Coronary artery (tissue), 2 donors: ENCODE results near the gene FAM219B.

Experiments
- DNase-seq: peaks from one replicate; pipeline ENCODE4 v3.0.0-alpha.2; 2017; ENCODE audit warnings: low spot score
- H3K27ac ChIP-seq, 2 donors: fragments of 200-600 bp; sonication (generic); one replicate each; pipeline ENCODE4 v1.5.1; 2016 to 2019
- H3K4me3 ChIP-seq: fragments of 200-600 bp; sonication (generic); 2 replicates; pipeline ENCODE4 v1.5.1; 2016; ENCODE audit warnings: mild to moderate bottlenecking, moderate library complexity
- TF ChIP-seq, protein P1 (sequence below): fragments of 200-600 bp; sonication (generic); IDR thresholded peaks from one replicate; pipeline ENCODE4 v1.5.1; 2019; ENCODE audit warnings: antibody characterized with exemption

Gene FAM219B

DNA sequence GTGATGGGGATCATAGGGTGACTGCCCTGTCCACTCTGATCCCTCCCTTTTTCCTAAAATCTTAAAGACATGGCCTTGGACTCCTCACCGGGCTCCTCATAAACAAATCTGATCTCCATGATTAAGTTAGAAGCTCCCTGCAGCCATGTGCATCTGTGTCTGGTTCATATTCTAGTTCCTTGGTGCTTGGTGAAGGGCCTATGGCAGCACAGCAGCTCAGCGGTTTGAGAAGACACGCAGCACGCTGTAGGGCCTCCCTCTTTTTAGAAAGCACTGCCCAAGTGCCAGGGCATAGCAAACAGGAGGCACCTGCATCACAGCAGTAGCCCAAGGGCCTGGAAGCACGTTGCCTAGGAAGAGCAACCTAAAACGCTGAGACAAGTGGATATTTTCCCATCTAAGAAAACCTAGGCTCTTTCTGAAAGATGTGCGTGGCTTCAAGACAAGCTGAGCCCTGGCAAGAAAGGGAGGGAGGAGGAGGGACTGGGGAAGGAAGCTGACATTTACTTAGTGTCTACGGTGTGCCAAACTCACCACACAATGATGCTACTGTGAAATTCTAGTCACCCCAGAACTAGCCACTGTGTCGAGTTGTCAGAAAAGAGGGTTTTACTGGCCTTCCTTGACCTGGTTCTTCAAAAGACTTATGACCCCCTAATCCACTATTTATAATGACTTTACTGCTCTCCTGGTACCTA is 48.8 kb downstream of the FAM219B start:
- H3K4me3 ChIP-seq: no peak overlapping the region
- TF ChIP-seq, protein P1, sequence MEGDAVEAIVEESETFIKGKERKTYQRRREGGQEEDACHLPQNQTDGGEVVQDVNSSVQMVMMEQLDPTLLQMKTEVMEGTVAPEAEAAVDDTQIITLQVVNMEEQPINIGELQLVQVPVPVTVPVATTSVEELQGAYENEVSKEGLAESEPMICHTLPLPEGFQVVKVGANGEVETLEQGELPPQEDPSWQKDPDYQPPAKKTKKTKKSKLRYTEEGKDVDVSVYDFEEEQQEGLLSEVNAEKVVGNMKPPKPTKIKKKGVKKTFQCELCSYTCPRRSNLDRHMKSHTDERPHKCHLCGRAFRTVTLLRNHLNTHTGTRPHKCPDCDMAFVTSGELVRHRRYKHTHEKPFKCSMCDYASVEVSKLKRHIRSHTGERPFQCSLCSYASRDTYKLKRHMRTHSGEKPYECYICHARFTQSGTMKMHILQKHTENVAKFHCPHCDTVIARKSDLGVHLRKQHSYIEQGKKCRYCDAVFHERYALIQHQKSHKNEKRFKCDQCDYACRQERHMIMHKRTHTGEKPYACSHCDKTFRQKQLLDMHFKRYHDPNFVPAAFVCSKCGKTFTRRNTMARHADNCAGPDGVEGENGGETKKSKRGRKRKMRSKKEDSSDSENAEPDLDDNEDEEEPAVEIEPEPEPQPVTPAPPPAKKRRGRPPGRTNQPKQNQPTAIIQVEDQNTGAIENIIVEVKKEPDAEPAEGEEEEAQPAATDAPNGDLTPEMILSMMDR: no peak
- no peak for DNase-seq
- H3K27ac ChIP-seq: no peak overlapping the region

DNA sequence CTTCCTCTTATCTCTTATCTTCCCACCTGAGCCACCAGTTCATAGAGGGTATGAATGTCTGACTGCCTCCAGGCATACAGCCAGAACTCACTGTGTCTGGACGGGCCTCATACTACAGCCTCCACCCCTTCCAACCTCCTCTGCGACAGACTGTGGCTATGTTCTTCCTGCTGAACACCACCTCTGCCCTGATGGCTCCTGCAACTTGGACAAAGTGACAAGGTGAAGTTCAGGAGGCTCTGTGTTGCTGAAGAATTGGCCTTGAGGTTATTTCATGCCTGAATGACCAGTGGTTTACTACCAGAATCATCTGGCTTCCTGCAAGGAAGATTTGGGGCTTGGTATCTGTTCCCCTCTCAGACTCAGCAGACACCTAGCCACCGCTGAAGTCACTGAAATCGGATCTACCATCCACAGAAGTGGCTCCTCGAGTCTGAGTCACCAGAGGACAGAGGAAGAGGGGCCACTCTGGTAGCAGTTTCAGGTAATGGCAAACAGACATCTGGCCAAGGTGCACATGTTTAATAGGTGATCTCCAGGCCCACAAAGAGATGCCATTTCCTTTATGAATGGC is 49.5 kb downstream of the FAM219B start:
- DNase-seq: no peak
- H3K4me3 ChIP-seq: no peak overlapping the region
- H3K27ac ChIP-seq: no peak overlapping the region
- TF ChIP-seq, protein P1: no peak

DNA sequence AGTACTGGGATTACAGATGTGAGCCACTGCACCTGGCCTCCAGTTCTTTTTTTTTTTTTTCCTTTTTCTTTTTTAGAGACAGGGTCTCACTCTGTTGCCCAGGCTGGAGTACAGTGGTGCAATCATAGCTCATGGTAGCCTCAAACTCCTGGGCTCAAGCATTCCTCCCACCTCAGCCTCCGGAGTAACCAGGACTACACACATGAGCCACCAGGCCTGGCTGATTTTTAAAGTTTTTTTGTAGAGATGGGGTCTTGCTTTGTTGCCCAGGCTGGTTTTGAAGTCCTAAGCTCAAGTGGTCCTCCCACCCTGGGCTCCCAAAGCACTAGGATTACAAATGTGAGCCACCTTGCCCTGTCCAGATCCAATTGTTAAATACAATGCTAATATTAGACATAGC is 50.1 kb downstream of the FAM219B start:
- TF ChIP-seq, protein P1: no peak

DNA sequence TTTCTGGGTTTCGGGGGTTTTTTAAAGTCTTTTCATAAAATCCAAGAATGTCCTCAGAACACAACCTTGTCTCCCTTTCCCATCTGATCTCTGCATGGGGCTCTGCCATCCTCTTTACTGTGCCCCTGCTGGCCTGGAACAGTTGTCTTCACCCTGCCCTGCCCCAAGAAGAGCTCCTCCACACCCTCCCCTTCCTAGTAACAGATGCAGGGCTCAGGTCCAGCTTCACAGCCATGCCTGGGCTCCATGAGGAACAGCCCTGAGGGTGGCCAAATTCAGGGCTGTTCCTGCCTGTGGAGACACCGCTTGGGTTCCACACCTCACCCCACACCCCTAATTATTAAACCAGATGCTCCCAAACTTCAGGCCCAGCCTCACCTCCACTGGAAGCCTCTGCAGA is 50.8 kb downstream of the FAM219B start:
- no peak for DNase-seq
- TF ChIP-seq, protein P1: no peak
- Histone ChIP-seq H3K27ac (no peak overlapping the region), H3K4me3 (no peak overlapping the region)

More for the DNA sequence above, 50.1 kb downstream of the FAM219B start:
- Histone ChIP-seq H3K4me3 (no peak overlapping the region), H3K27ac (no peak overlapping the region)
- no peak for DNase-seq

DNA sequence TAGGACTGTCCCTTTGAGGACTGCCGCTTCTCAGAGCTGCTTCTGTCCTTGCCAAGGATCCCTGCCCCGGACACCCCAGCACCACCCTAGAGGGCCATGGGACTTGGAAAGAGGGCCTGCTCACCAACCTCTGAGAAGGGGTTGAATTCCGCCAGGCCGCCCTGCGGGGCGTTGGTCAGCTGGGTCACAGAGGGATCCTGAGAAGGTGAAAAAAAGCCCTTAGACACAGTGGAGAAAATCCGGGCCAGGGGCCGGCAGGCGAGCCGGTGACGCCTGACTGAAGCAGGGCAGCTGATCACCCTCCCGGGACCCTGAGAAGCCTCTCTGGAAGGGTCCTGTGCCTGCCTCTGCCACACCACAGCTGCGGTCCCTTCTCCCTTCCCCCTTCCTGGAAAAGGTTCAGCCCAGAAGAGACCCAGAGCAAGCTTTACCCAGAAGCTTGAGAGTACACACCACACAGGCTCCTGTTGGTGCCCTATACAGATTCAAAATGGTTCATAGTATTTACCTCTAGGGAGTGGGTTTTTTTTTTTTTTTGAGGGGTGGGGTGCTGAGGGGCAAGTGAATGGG is 52.1 kb downstream of the FAM219B start:
- TF ChIP-seq, protein P1: no peak
- no peak overlapping the region for H3K27ac ChIP-seq
- H3K4me3 ChIP-seq: no peak overlapping the region
- DNase-seq: no peak

DNA sequence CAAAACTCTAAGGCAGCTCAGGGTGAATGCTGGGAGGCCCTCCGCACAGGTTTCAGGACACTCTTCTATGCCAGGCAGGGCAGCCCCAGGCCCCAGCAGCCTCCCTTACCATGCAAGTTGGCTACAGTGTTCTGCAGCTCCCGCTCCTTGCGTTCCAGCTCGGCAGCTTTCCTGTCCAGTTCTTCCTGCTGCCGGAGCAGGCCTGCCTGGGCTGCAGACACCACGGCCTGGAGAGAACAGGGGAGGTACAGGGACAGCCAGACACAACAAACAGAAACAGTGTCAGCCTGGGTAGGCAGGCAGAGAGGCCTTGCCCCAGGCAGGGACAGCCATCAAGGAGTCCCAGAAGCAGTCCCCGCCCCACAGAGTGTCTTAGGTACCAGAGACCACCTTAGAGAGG is 54.7 kb downstream of the FAM219B start:
- Histone ChIP-seq H3K27ac (no peak overlapping the region), H3K4me3 (no peak overlapping the region)
- no peak for DNase-seq
- TF ChIP-seq, protein P1: no peak

DNA sequence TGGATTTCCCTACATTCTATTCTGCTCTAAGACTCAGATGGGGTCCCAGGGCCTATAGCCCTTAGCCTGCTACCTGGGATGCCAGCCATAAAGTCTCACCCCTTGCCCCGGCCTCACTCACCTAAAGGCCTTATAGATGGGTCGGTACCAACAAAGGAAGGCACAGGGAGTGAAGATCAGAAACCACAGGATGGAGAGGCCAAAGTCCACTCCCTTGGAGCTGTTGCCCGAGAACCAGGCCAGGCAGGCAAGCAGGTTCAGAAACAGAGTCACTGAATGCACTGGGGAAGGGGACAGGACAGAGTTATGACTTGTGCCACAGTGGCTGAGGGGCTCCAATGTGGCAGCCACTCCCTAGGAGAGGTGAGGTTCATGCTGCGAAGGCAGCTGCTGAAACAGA is 56.3 kb downstream of the FAM219B start:
- H3K4me3 ChIP-seq: no peak overlapping the region
- DNase-seq: no peak
- no peak overlapping the region for H3K27ac ChIP-seq
- TF ChIP-seq, protein P1: no peak
